HEK293 (cell line): ENCODE results near the gene DDX10.

ENCODE experiments used
- CTCF ChIA-PET: fragments of 350-600 bp; formaldehyde crosslinking; extraction: SDS; loops from one replicate; lab custom pipeline; 2021; ENCODE audit warnings: antibody characterized with exemption; lab: Yijun Ruan, JAX
- POLR2A ChIA-PET: fragments of 300-600 bp; formaldehyde crosslinking; extraction: SDS; loops from one replicate; lab custom pipeline; 2020; ENCODE audit warnings: antibody characterized with exemption, inconsistent platforms; lab: Yijun Ruan, JAX
- H3K27ac ChIP-seq: fragments of 200-500 bp; sonication (Bioruptor generic); 2 replicates; pipeline ENCODE4 v1.5.1; 2014; ENCODE audit warnings: low read depth, low read length, control low read depth, inconsistent platforms; ENCODE audit errors: extremely low read depth
- H3K36me3 ChIP-seq, 2 experiments: fragments of 200-500 bp in 1 of 2; sonication (Bioruptor generic) in 1 of 2; 1 replicate in 1 of 2; 2 replicates in 1 of 2; pipeline ENCODE4 v1.5.1; 2014 to 2017; ENCODE audit warnings: inconsistent platforms in 2 of 2, low read length in 2 of 2; ENCODE audit not compliant: control insufficient read depth in 2 of 2, insufficient read depth in 1 of 2
- H3K4me1 ChIP-seq: fragments of 200-500 bp; sonication (Bioruptor generic); 2 replicates; pipeline ENCODE4 v1.5.1; 2014; ENCODE audit warnings: mild to moderate bottlenecking, low read length, inconsistent platforms; ENCODE audit not compliant: control insufficient read depth, insufficient read depth
- H3K4me3 ChIP-seq: 2 replicates; pipeline ENCODE4 v1.5.1; 2011; ENCODE audit warnings: low read depth, mild to moderate bottlenecking, control low read depth, low read length, moderate library complexity
- H3K9me3 ChIP-seq: fragments of 200-500 bp; sonication (Bioruptor generic); 2 replicates; pipeline ENCODE4 v1.5.1; 2014; ENCODE audit warnings: low read depth, low read length, inconsistent platforms; ENCODE audit not compliant: control insufficient read depth, insufficient read depth
- MZF1 ChIP-seq: fragments of 450-650 bp; formaldehyde crosslinking; IDR thresholded peaks from 2 replicates; pipeline ENCODE4 v1.5.1; 2017; ENCODE audit warnings: missing biosample characterization, missing genetic modification characterization, borderline replicate concordance
- SP2 ChIP-seq: fragments of 450-650 bp; formaldehyde crosslinking; IDR thresholded peaks from 2 replicates; pipeline ENCODE4 v1.5.1; 2016; ENCODE audit warnings: missing biosample characterization, missing genetic modification characterization
- TRIM28 ChIP-seq: IDR thresholded peaks from 2 replicates; pipeline ENCODE4 v1.6.1; 2011; ENCODE audit warnings: low read length, control low read depth, borderline replicate concordance
- YY2 ChIP-seq: fragments of 450-650 bp; formaldehyde crosslinking; IDR thresholded peaks from 2 replicates; pipeline ENCODE4 v1.5.1; 2016; ENCODE audit warnings: missing biosample characterization, missing genetic modification characterization
- ZBTB17 ChIP-seq: fragments of 450-650 bp; formaldehyde crosslinking; IDR thresholded peaks from 2 replicates; pipeline ENCODE4 v1.5.1; 2016; ENCODE audit warnings: missing biosample characterization, missing genetic modification characterization
- ZEB2 ChIP-seq: fragments of 450-650 bp; formaldehyde crosslinking; IDR thresholded peaks from 2 replicates; pipeline ENCODE4 v1.5.1; 2016; ENCODE audit warnings: missing biosample characterization, missing genetic modification characterization
- ZFP3 ChIP-seq: fragments of 450-650 bp; formaldehyde crosslinking; IDR thresholded peaks from 2 replicates; pipeline ENCODE4 v1.5.1; 2016; ENCODE audit warnings: low read depth, missing biosample characterization, missing genetic modification characterization
- ZFP41 ChIP-seq: fragments of 450-650 bp; formaldehyde crosslinking; IDR thresholded peaks from 2 replicates; pipeline ENCODE4 v1.5.1; 2016; ENCODE audit warnings: missing biosample characterization, missing genetic modification characterization, borderline replicate concordance
- ZNF133 ChIP-seq: fragments of 450-650 bp; formaldehyde crosslinking; IDR thresholded peaks from 2 replicates; pipeline ENCODE4 v1.5.1; 2016; ENCODE audit warnings: missing biosample characterization, missing genetic modification characterization
- ZNF202 ChIP-seq: fragments of 450-650 bp; formaldehyde crosslinking; IDR thresholded peaks from 2 replicates; pipeline ENCODE4 v1.5.1; 2016; ENCODE audit warnings: missing biosample characterization, missing genetic modification characterization, borderline replicate concordance
- ZNF311 ChIP-seq: fragments of 450-650 bp; formaldehyde crosslinking; IDR thresholded peaks from 2 replicates; pipeline ENCODE4 v1.5.1; 2017; ENCODE audit warnings: missing biosample characterization, missing genetic modification characterization, borderline replicate concordance
- ZNF335 ChIP-seq: fragments of 450-650 bp; formaldehyde crosslinking; conservative IDR thresholded peaks from 2 replicates; pipeline ENCODE4 v1.5.1; 2016; ENCODE audit warnings: missing biosample characterization, missing genetic modification characterization
- ZNF416 ChIP-seq: fragments of 450-650 bp; formaldehyde crosslinking; IDR thresholded peaks from 2 replicates; pipeline ENCODE4 v1.5.1; 2016; ENCODE audit warnings: missing biosample characterization, missing genetic modification characterization
- ZNF514 ChIP-seq: fragments of 450-650 bp; formaldehyde crosslinking; IDR thresholded peaks from 2 replicates; pipeline ENCODE4 v1.5.1; 2016; ENCODE audit warnings: missing biosample characterization, missing genetic modification characterization
- ZNF544 ChIP-seq: fragments of 450-650 bp; formaldehyde crosslinking; IDR thresholded peaks from 2 replicates; pipeline ENCODE4 v1.5.0; 2017; ENCODE audit warnings: missing biosample characterization, missing genetic modification characterization
- ZNF558 ChIP-seq: fragments of 450-650 bp; formaldehyde crosslinking; IDR thresholded peaks from 2 replicates; pipeline ENCODE4 v1.5.1; 2016; ENCODE audit warnings: missing biosample characterization, missing genetic modification characterization
- ZNF571 ChIP-seq: fragments of 450-650 bp; formaldehyde crosslinking; IDR thresholded peaks from 2 replicates; pipeline ENCODE4 v1.5.0; 2017; ENCODE audit warnings: missing biosample characterization, missing genetic modification characterization
- ZNF596 ChIP-seq: fragments of 450-650 bp; IDR thresholded peaks from 2 replicates; pipeline ENCODE4 v1.5.0; 2018; ENCODE audit warnings: missing biosample characterization, mild to moderate bottlenecking, missing genetic modification characterization, moderate library complexity
- ZNF658 ChIP-seq: fragments of 450-650 bp; formaldehyde crosslinking; IDR thresholded peaks from 2 replicates; pipeline ENCODE4; 2016; ENCODE audit warnings: missing biosample characterization, missing genetic modification characterization
- ZNF707 ChIP-seq: fragments of 450-650 bp; formaldehyde crosslinking; IDR thresholded peaks from 2 replicates; pipeline ENCODE4 v1.5.1; 2016; ENCODE audit warnings: missing biosample characterization, missing genetic modification characterization
- ZNF747 ChIP-seq: fragments of 450-650 bp; formaldehyde crosslinking; IDR thresholded peaks from 2 replicates; pipeline ENCODE4 v1.5.1; 2016; ENCODE audit warnings: missing biosample characterization, missing genetic modification characterization
- ZSCAN30 ChIP-seq: fragments of 450-650 bp; IDR thresholded peaks from 2 replicates; pipeline ENCODE4 v1.5.1; 2018; ENCODE audit warnings: missing biosample characterization, mild to moderate bottlenecking, missing genetic modification characterization, moderate library complexity
- TF ChIP-seq, protein P1 (sequence below): fragments of 450-650 bp; formaldehyde crosslinking; IDR thresholded peaks from 2 replicates; pipeline ENCODE4 v1.5.1; 2016; ENCODE audit warnings: missing biosample characterization, missing genetic modification characterization
- TF ChIP-seq, protein P2 (sequence below): fragments of 450-650 bp; formaldehyde crosslinking; IDR thresholded peaks from 2 replicates; pipeline ENCODE4 v1.5.1; 2016; ENCODE audit warnings: missing biosample characterization, missing genetic modification characterization
- TF ChIP-seq, protein P3 (sequence below): fragments of 450-650 bp; formaldehyde crosslinking; IDR thresholded peaks from 2 replicates; pipeline ENCODE4 v1.5.1; 2017; ENCODE audit warnings: missing biosample characterization, missing genetic modification characterization
- TF ChIP-seq, protein P4 (sequence below): fragments of 450-650 bp; formaldehyde crosslinking; IDR thresholded peaks from 2 replicates; pipeline ENCODE4 v1.5.1; 2016; ENCODE audit warnings: missing biosample characterization, missing genetic modification characterization
- TF ChIP-seq, protein P5 (sequence below): fragments of 450-650 bp; IDR thresholded peaks from 2 replicates; pipeline ENCODE4 v1.5.1; 2018; ENCODE audit warnings: missing biosample characterization, missing genetic modification characterization

Gene DDX10

DNA sequence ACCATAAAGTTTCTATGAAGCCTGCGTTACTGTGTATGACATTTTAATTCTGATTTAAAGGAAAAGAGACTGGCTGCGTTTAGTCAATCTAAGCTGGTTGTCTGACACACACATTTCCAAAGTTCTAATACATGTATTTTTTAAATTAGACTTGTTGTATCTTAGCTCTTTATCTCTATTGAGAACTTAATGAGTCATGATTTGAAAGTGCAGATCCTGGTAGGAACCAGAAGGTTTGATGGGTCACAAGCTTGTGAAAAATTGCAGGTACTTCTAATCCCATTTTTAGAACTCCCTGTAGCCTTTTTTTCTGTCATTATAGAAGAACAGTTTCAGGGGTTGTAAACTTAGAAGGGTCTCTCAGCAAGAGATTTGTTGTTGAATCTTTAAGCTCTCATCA is 210.3 kb downstream of the DDX10 start:
- TF ChIP-seq, protein P1, sequence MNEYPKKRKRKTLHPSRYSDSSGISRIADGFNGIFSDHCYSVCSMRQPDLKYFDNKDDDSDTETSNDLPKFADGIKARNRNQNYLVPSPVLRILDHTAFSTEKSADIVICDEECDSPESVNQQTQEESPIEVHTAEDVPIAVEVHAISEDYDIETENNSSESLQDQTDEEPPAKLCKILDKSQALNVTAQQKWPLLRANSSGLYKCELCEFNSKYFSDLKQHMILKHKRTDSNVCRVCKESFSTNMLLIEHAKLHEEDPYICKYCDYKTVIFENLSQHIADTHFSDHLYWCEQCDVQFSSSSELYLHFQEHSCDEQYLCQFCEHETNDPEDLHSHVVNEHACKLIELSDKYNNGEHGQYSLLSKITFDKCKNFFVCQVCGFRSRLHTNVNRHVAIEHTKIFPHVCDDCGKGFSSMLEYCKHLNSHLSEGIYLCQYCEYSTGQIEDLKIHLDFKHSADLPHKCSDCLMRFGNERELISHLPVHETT (tag by site-specific recombination), result no peak
- TF ChIP-seq YY2 (tag by site-specific recombination) (no peak), ZSCAN30 (tag by site-specific recombination) (no peak), ZNF571 (tag by site-specific recombination) (no peak), TRIM28 (no peak), ZNF133 (no peak), ZNF335 (tag by site-specific recombination) (no peak), ZNF658 (tag by site-specific recombination) (no peak), ZBTB17 (tag by site-specific recombination) (no peak), ZFP3 (tag by site-specific recombination) (no peak), ZFP41 (tag by site-specific recombination) (no peak), ZNF544 (tag by site-specific recombination) (no peak), ZNF596 (tag by site-specific recombination) (no peak), ZNF558 (tag by site-specific recombination) (no peak), ZEB2 (tag by site-specific recombination) (no peak)
- TF ChIP-seq, protein P2, sequence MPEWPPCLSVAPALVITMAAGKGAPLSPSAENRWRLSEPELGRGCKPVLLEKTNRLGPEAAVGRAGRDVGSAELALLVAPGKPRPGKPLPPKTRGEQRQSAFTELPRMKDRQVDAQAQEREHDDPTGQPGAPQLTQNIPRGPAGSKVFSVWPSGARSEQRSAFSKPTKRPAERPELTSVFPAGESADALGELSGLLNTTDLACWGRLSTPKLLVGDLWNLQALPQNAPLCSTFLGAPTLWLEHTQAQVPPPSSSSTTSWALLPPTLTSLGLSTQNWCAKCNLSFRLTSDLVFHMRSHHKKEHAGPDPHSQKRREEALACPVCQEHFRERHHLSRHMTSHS (tag by site-specific recombination), result no peak
- TF ChIP-seq, protein P3, sequence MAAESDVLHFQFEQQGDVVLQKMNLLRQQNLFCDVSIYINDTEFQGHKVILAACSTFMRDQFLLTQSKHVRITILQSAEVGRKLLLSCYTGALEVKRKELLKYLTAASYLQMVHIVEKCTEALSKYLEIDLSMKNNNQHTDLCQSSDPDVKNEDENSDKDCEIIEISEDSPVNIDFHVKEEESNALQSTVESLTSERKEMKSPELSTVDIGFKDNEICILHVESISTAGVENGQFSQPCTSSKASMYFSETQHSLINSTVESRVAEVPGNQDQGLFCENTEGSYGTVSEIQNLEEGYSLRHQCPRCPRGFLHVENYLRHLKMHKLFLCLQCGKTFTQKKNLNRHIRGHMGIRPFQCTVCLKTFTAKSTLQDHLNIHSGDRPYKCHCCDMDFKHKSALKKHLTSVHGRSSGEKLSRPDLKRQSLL (tag by site-specific recombination), result no peak
- Histone ChIP-seq H3K4me3 (no peak overlapping the region), H3K9me3 (no peaks in the 10 kb centered on the region), H3K4me1 (no peaks in the 10 kb centered on the region; the same call in 1 of the 2 replicates), H3K27ac (no peak overlapping the region), H3K36me3 (no peaks in the 10 kb centered on the region)
- POLR2A ChIA-PET, result no interaction called here
- CTCF ChIA-PET, result interaction anchor here (1.1 kb wide), 1 partner anchor 8 kb away, joined by 4 read pairs; no protein-coding TSS in a partner anchor

GRCh38 chr11:108877178-108877577 is 212.3 kb downstream of the DDX10 start:
- H3K36me3 ChIP-seq, result no peaks in the 10 kb centered on the region
- TF ChIP-seq SP2 (no peak), ZNF747 (tag by site-specific recombination) (no peak), ZNF707 (tag by site-specific recombination) (no peak), ZNF416 (no peak), ZNF311 (tag by site-specific recombination) (no peak), ZNF202 (tag by site-specific recombination) (no peak), MZF1 (no peak), ZNF514 (tag by site-specific recombination) (no peak)
- TF ChIP-seq, protein P4, sequence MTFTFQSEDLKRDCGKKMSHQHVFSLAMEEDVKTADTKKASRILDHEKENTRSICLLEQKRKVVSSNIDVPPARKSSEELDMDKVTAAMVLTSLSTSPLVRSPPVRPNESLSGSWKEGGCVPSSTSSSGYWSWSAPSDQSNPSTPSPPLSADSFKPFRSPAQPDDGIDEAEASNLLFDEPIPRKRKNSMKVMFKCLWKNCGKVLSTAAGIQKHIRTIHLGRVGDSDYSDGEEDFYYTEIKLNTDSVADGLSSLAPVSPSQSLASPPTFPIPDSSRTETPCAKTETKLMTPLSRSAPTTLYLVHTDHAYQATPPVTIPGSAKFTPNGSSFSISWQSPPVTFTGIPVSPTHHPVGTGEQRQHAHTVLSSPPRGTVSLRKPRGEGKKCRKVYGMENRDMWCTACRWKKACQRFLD (tag by site-specific recombination), result no peak
- TF ChIP-seq, protein P5, sequence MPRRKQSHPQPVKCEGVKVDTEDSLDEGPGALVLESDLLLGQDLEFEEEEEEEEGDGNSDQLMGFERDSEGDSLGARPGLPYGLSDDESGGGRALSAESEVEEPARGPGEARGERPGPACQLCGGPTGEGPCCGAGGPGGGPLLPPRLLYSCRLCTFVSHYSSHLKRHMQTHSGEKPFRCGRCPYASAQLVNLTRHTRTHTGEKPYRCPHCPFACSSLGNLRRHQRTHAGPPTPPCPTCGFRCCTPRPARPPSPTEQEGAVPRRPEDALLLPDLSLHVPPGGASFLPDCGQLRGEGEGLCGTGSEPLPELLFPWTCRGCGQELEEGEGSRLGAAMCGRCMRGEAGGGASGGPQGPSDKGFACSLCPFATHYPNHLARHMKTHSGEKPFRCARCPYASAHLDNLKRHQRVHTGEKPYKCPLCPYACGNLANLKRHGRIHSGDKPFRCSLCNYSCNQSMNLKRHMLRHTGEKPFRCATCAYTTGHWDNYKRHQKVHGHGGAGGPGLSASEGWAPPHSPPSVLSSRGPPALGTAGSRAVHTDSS (tag by site-specific recombination), result no peak
- TF ChIP-seq, all 188 proteins: peak for 0
- Histone ChIP-seq H3K27ac (no peak overlapping the region), H3K4me1 (no peaks in the 10 kb centered on the region; the same call in 1 of the 2 replicates), H3K9me3 (no peaks in the 10 kb centered on the region), H3K4me3 (no peak overlapping the region)
- POLR2A ChIA-PET, result no interaction called here
- CTCF ChIA-PET, result interaction anchor here (0.8 to 2.0 kb wide), 2 partner anchors 179 to 311 kb away, joined by 5 to 8 read pairs; no protein-coding TSS in a partner anchor
